Gastroesophageal sphincter (tissue), 4 donors: ENCODE data around the gene SLC25A45. TPM values are rescaled to one million over a fixed set of nuclear protein-coding genes. Genes with fewer than 3 reads are reported as not detected.
"Not testable (repeated sequence)": the region's sequence is repeated elsewhere in the genome, so short reads cannot be mapped to it uniquely, and the experiment has no call there.

Experiments
- ATAC-seq: fragments of 150-250 bp; one replicate; pipeline ENCODE4 v1.9.1; 2016; ENCODE audit warnings: mild to moderate bottlenecking, moderate library complexity
- H3K27ac ChIP-seq, 4 donors: fragments of 200-600 bp; sonication (generic) in 3 of 4; 1 replicate in 3 of 4; 2 replicates in 1 of 4; pipeline ENCODE4 v1.5.1; 2016 to 2019
- H3K27me3 ChIP-seq: fragments of 200-600 bp; sonication (generic); one replicate; pipeline ENCODE4 v1.5.1; 2019
- H3K36me3 ChIP-seq, 2 donors: fragments of 200-600 bp; sonication (generic); one replicate each; pipeline ENCODE4 v1.5.1; 2019; ENCODE audit warnings: control low read depth in 1 of 2
- H3K4me1 ChIP-seq, 3 donors: fragments of 200-600 bp; sonication (generic); 1 replicate in 2 of 3; 2 replicates in 1 of 3; pipeline ENCODE4 v1.5.1; 2016 to 2019; ENCODE audit warnings: control low read depth in 2 of 3
- H3K4me3 ChIP-seq, 2 donors: fragments of 200-600 bp; sonication (generic); one replicate each; pipeline ENCODE4 v1.5.1; 2019; ENCODE audit warnings: mild to moderate bottlenecking in 1 of 2, moderate library complexity in 1 of 2
- H3K9me3 ChIP-seq, 3 donors: fragments of 200-600 bp; sonication (generic); one replicate each; pipeline ENCODE4 v1.5.1; 2017 to 2019; ENCODE audit warnings: control low read depth in 2 of 3
- CTCF ChIP-seq, 4 experiments: fragments of 200-600 bp in 2 of 4; fragments of 450-650 bp in 2 of 4; sonication (generic) in 1 of 4; IDR thresholded peaks; one replicate each; pipeline ENCODE4 v1.5.1; 2017 to 2019; ENCODE audit warnings: antibody characterized with exemption in 4 of 4, mild to moderate bottlenecking in 2 of 4, moderate library complexity in 2 of 4
- EP300 ChIP-seq: sonication (generic); formaldehyde crosslinking; IDR thresholded peaks from one replicate; pipeline ENCODE4 v1.6.1; 2017; ENCODE audit warnings: antibody characterized with exemption, mild to moderate bottlenecking
- POLR2A ChIP-seq, 2 donors: fragments of 450-650 bp; IDR thresholded peaks; one replicate each; pipeline ENCODE4 v1.6.1; 2017; ENCODE audit warnings: antibody characterized with exemption in 2 of 2, mild to moderate bottlenecking in 2 of 2, moderate library complexity in 1 of 2
- POLR2AphosphoS5 ChIP-seq: sonication (generic); formaldehyde crosslinking; IDR thresholded peaks from one replicate; pipeline ENCODE4 v1.6.1; 2017; ENCODE audit warnings: antibody characterized with exemption
- WGBS, 2 donors: methylation state at CpG; one replicate each; pipeline ENCODE4 v1.1.5; 2018; ENCODE audit warnings: low coverage in 1 of 2; 5-methylcytosine and 5-hydroxymethylcytosine counted together
- total RNA-seq, 4 donors: library from RNA; depleted of rRNA; stranded (reverse); fragments of >200 nt; gene quantifications; one replicate each; pipeline ENCODE4 v1.1.0, GENCODE V29; 2016

The SLC25A45 gene
- total RNA-seq, 4 donors from 2014 or later: 3.7 to 11.5 (median 7.5) TPM

GRCh38 chr11:65414776-65415498 lies 32.5 kb upstream of the SLC25A45 start:
- Histone ChIP-seq H3K36me3 (peaks cover 0 to 36% of the 10 kb centered on the region in 2 donors), H3K27ac (peak overlapping the region in 3 of 4 donors; percentile 55 to 99 (median 97)), H3K9me3 (no peaks in the 10 kb centered on the region), H3K4me1 (peaks cover 4 to 63% (median 34%) of the 10 kb centered on the region in 3 donors), H3K4me3 (no peak overlapping the region), H3K27me3 (no peaks in the 10 kb centered on the region)
- no peak for ATAC-seq
- no peak for TF ChIP-seq POLR2AphosphoS5
- no peak for TF ChIP-seq CTCF (IDR thresholded peaks at IDR 0.05)
- no peak for TF ChIP-seq EP300
- no peak for TF ChIP-seq POLR2A (IDR thresholded peaks at IDR 0.05)
- WGBS, 2 donors: 72 to 77% methylated on average over 5 to 6 of the region's 11 CpGs

GRCh38 chr11:65413077-65413664 lies 30.7 kb upstream of the SLC25A45 start:
- ATAC-seq, H3K4me3 ChIP-seq, H3K9me3 ChIP-seq, H3K27me3 ChIP-seq: not testable (repeated sequence)
- H3K27ac ChIP-seq: peak overlapping the region in 1 of 4 donors; percentile 99
- 75 to 79% methylated on average over 4 to 11 of the region's 15 CpGs for WGBS, 2 donors
- H3K36me3 ChIP-seq: peaks cover 0 to 54% of the 10 kb centered on the region in 2 donors
- H3K4me1 ChIP-seq: peaks cover 4 to 45% (median 27%) of the 10 kb centered on the region in 3 donors

GRCh38 chr11:65412271-65413076 lies 30.0 kb upstream of the SLC25A45 start:
- no peak for ATAC-seq
- Histone ChIP-seq H3K36me3 (peaks cover 0 to 61% of the 10 kb centered on the region in 2 donors), H3K4me1 (peaks cover 4 to 38% (median 20%) of the 10 kb centered on the region in 3 donors), H3K4me3 (no peak overlapping the region), H3K27me3 (no peaks in the 10 kb centered on the region), H3K9me3 (no peaks in the 10 kb centered on the region), H3K27ac (peak overlapping the region in 3 of 4 donors; percentile 24 to 58 (median 38))
- TF ChIP-seq POLR2A (IDR thresholded peaks at IDR 0.05): no peak
- TF ChIP-seq POLR2AphosphoS5: no peak
- TF ChIP-seq EP300: no peak
- WGBS, 2 donors: 86% methylated on average over 8 of the region's 24 CpGs; no CpG with 5 or more reads in 1 of the 2 donors

- no peak for ATAC-seq
- peaks cover 0 to 69% of the 10 kb centered on the region in 2 donors for H3K36me3 ChIP-seq
- peaks cover 0 to 30% (median 13%) of the 10 kb centered on the region in 3 donors for H3K4me1 ChIP-seq
- no peaks in the 10 kb centered on the region for H3K27me3 ChIP-seq
- no peaks in the 10 kb centered on the region for H3K9me3 ChIP-seq
- no peak for TF ChIP-seq POLR2AphosphoS5
- TF ChIP-seq CTCF (IDR thresholded peaks at IDR 0.05): no peak
- no peak for TF ChIP-seq EP300
- TF ChIP-seq POLR2A (IDR thresholded peaks at IDR 0.05): no peak
- H3K27ac ChIP-seq: peak overlapping the region in 1 of 4 donors; percentile 58
- 82% methylated on average over 2 of the region's 5 CpGs; no CpG with 5 or more reads in 1 of the 2 donors for WGBS, 2 donors
- H3K4me3 ChIP-seq: no peak overlapping the region
Observed at GRCh38 chr11:65411681-65412070, 29.2 kb upstream of the SLC25A45 start.

GRCh38 chr11:65410936-65411680 lies 28.7 kb upstream of the SLC25A45 start:
- Histone ChIP-seq H3K9me3 (no peaks in the 10 kb centered on the region), H3K27ac (peak overlapping the region in 1 of 4 donors; percentile 58), H3K4me3 (no peak overlapping the region), H3K4me1 (peaks cover 0 to 24% (median 8%) of the 10 kb centered on the region in 3 donors), H3K27me3 (no peaks in the 10 kb centered on the region), H3K36me3 (peaks cover 0 to 74% of the 10 kb centered on the region in 2 donors)
- TF ChIP-seq CTCF (IDR thresholded peaks at IDR 0.05): no peak
- TF ChIP-seq POLR2AphosphoS5: no peak
- no peak for TF ChIP-seq POLR2A (IDR thresholded peaks at IDR 0.05)
- no peak for TF ChIP-seq EP300
- 86% methylated on average over 1 of the region's 29 CpGs; no CpG with 5 or more reads in 1 of the 2 donors for WGBS, 2 donors
- no peak for ATAC-seq
